ENCODE measurements around the gene GABRR3.

The GABRR3 gene

DNA sequence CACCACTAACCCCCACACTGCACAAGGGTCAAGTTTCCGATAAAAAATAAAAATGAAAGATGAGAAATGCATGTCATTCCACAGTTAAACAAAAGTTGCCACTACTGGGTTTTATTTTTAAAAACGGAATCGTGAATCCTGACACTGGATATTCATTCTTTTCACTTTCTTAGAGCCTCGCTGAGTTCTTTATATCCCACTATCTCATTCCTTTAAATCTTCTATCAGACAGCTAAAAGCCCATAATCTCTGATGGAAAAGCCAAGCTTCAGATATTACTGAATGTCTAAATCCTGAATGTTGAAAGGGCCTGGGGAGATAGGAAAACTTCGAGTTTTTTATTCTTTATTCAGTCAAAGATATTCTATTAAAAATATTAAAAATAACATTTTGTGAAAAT, 74.6 kb downstream of the GABRR3 start:
- no peaks in the 10 kb centered on the region for H3K9me2 ChIP-seq (replicated peaks; ENCODE audit: insufficient read depth, low read length)
- H3K27ac ChIP-seq (ENCODE audit: low read length) = no peak overlapping the region
- H3K9ac ChIP-seq (ENCODE audit: low read length) = no peak overlapping the region
- no peaks in the 10 kb centered on the region for H4K20me1 ChIP-seq (ENCODE audit: insufficient read depth, low read length)
- no peaks in the 10 kb centered on the region for H3K27me3 ChIP-seq (replicated peaks; ENCODE audit: insufficient read depth, low read length)
- H3K9me3 ChIP-seq (replicated peaks; ENCODE audit: insufficient read depth, low read length) = no peaks in the 10 kb centered on the region
- H3F3A ChIP-seq (ENCODE audit: insufficient read depth, low read length) = no peaks in the 10 kb centered on the region
- no peak for DNase-seq
- peaks cover 51% of the 10 kb centered on the region for H3K79me2 ChIP-seq (ENCODE audit: low read length)
- TF ChIP-seq EZH2 (optimal IDR thresholded peaks at IDR 0.05; ENCODE audit: low read depth, low read length) (no peak), EZH2phosphoT487 (IDR thresholded peaks at IDR 0.05; ENCODE audit: low read length) (no peak)
- TF ChIP-seq, protein P1, sequence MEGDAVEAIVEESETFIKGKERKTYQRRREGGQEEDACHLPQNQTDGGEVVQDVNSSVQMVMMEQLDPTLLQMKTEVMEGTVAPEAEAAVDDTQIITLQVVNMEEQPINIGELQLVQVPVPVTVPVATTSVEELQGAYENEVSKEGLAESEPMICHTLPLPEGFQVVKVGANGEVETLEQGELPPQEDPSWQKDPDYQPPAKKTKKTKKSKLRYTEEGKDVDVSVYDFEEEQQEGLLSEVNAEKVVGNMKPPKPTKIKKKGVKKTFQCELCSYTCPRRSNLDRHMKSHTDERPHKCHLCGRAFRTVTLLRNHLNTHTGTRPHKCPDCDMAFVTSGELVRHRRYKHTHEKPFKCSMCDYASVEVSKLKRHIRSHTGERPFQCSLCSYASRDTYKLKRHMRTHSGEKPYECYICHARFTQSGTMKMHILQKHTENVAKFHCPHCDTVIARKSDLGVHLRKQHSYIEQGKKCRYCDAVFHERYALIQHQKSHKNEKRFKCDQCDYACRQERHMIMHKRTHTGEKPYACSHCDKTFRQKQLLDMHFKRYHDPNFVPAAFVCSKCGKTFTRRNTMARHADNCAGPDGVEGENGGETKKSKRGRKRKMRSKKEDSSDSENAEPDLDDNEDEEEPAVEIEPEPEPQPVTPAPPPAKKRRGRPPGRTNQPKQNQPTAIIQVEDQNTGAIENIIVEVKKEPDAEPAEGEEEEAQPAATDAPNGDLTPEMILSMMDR (IDR thresholded peaks at IDR 0.05; ENCODE audit: low read length) = no peak
- H2AFZ ChIP-seq (ENCODE audit: low read length) = no peak overlapping the region
- no peak overlapping the region for H3K4me3 ChIP-seq (ENCODE audit: low read length)
- peaks cover 7% of the 10 kb centered on the region; the same call in 1 of the 2 replicates for H3K36me3 ChIP-seq (replicated peaks; ENCODE audit: insufficient read depth, low read length)
- H3K4me1 ChIP-seq (ENCODE audit: low read length) = no peaks in the 10 kb centered on the region
- no peak overlapping the region for H3K4me2 ChIP-seq (ENCODE audit: low read depth, low read length)

DNA sequence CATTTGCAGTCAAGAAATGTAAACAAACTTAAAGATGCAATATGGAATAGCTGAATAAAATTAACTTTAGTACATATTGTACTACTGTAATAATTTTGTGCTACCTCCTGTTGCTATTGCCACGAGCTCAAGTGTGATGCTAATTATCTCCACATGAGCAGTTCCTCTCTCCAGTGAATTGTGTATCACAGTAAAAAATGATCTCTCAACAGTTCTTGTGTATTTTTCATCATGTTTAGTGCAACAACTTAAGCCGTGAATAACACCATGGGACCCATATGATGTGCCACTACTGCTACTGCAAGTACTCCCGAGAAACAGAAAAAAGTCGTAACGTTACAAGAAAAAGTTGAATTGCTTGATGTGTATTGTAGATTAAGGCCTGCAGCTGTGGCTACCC, 75.2 kb downstream of the GABRR3 start:
- Histone ChIP-seq H3K4me1 (ENCODE audit: low read length) (no peaks in the 10 kb centered on the region), H4K20me1 (ENCODE audit: insufficient read depth, low read length) (no peaks in the 10 kb centered on the region), H3K9me2 (replicated peaks; ENCODE audit: insufficient read depth, low read length) (no peaks in the 10 kb centered on the region), H3K27me3 (replicated peaks; ENCODE audit: insufficient read depth, low read length) (no peaks in the 10 kb centered on the region), H3K36me3 (replicated peaks; ENCODE audit: insufficient read depth, low read length) (peaks cover 11% of the 10 kb centered on the region; the same call in 1 of the 2 replicates), H3K79me2 (ENCODE audit: low read length) (peaks cover 46% of the 10 kb centered on the region), H3K9ac (ENCODE audit: low read length) (no peak overlapping the region), H3K27ac (ENCODE audit: low read length) (no peak overlapping the region), H3K9me3 (replicated peaks; ENCODE audit: insufficient read depth, low read length) (no peaks in the 10 kb centered on the region), H3K4me2 (ENCODE audit: low read depth, low read length) (no peak overlapping the region), H3K4me3 (ENCODE audit: low read length) (no peak overlapping the region), H2AFZ (ENCODE audit: low read length) (no peak overlapping the region), H3F3A (ENCODE audit: insufficient read depth, low read length) (no peaks in the 10 kb centered on the region)
- no peak for DNase-seq
- TF ChIP-seq EZH2 (optimal IDR thresholded peaks at IDR 0.05; ENCODE audit: low read depth, low read length) (no peak), EZH2phosphoT487 (IDR thresholded peaks at IDR 0.05; ENCODE audit: low read length) (no peak)
- TF ChIP-seq, protein P1 (IDR thresholded peaks at IDR 0.05; ENCODE audit: low read length) = no peak

DNA sequence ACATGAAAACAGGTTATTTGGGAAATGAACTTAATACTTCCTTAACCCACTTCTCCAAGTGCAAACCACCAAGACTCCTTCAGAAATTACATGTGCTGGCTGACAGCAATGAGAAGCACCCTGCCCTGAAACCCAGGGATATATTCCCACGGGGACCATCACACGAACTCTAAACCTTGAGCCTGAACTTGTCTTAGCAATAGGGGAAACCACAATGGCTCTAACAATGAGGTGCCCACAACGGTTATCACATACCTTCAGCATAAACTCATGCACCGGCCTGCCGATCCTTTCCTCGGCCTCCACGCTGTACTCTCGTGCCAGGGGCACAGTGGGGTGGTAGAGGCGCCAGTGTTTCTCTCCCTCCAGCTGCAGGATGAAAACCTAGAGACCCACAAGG, 76.3 kb downstream of the GABRR3 start:
- TF ChIP-seq EZH2phosphoT487 (IDR thresholded peaks at IDR 0.05; ENCODE audit: low read length) (no peak), EZH2 (optimal IDR thresholded peaks at IDR 0.05; ENCODE audit: low read depth, low read length) (no peak)
- TF ChIP-seq, protein P1 (IDR thresholded peaks at IDR 0.05; ENCODE audit: low read length) = no peak
- no peak overlapping the region for H3K27ac ChIP-seq (ENCODE audit: low read length)
- no peak overlapping the region for H3K9ac ChIP-seq (ENCODE audit: low read length)
- DNase-seq = no peak
- H3F3A ChIP-seq (ENCODE audit: insufficient read depth, low read length) = no peaks in the 10 kb centered on the region
- H3K4me2 ChIP-seq (ENCODE audit: low read depth, low read length) = no peak overlapping the region
- no peaks in the 10 kb centered on the region for H3K4me1 ChIP-seq (ENCODE audit: low read length)
- no peaks in the 10 kb centered on the region for H3K9me3 ChIP-seq (replicated peaks; ENCODE audit: insufficient read depth, low read length)
- H3K36me3 ChIP-seq (replicated peaks; ENCODE audit: insufficient read depth, low read length) = peaks cover 11% of the 10 kb centered on the region; the same call in 1 of the 2 replicates
- H3K27me3 ChIP-seq (replicated peaks; ENCODE audit: insufficient read depth, low read length) = no peaks in the 10 kb centered on the region
- no peaks in the 10 kb centered on the region for H3K9me2 ChIP-seq (replicated peaks; ENCODE audit: insufficient read depth, low read length)
- H3K4me3 ChIP-seq (ENCODE audit: low read length) = no peak overlapping the region
- H2AFZ ChIP-seq (ENCODE audit: low read length) = no peak overlapping the region
- no peaks in the 10 kb centered on the region for H4K20me1 ChIP-seq (ENCODE audit: insufficient read depth, low read length)
- peaks cover 37% of the 10 kb centered on the region for H3K79me2 ChIP-seq (ENCODE audit: low read length)

Measured in MM.1S (cell line).